Ectodermal cell (in vitro differentiated cells): Measurements from ENCODE around the gene FRA10AC1. TPM values are rescaled to one million over a fixed set of nuclear protein-coding genes. Genes with fewer than 3 reads are reported as not detected.

ENCODE experiments used
- H3K27ac ChIP-seq: 2 replicates; pipeline ENCODE4 v1.7.0; 2013; ENCODE audit warnings: mild to moderate bottlenecking, low read depth, low read length; ENCODE audit not compliant: insufficient read depth, poor library complexity, severe bottlenecking
- H3K27me3 ChIP-seq: 2 replicates; pipeline ENCODE4 v1.7.0; 2013; ENCODE audit warnings: mild to moderate bottlenecking, low read length; ENCODE audit not compliant: insufficient read depth, control insufficient read depth, poor library complexity, severe bottlenecking
- H3K36me3 ChIP-seq: one replicate; pipeline ENCODE4 v1.7.0; 2013; ENCODE audit warnings: low read length; ENCODE audit not compliant: control insufficient read depth, insufficient read depth
- H3K4me1 ChIP-seq: one replicate; pipeline ENCODE4 v1.7.0; 2013; ENCODE audit warnings: low read length; ENCODE audit not compliant: control insufficient read depth, insufficient read depth
- H3K4me3 ChIP-seq: 2 replicates; pipeline ENCODE4 v1.7.0; 2013; ENCODE audit warnings: low read depth, low read length, control low read depth; ENCODE audit not compliant: insufficient read depth
- H3K9me3 ChIP-seq: 2 replicates; pipeline ENCODE4 v1.7.0; 2013; ENCODE audit warnings: mild to moderate bottlenecking, low read length, moderate library complexity; ENCODE audit not compliant: control insufficient read depth
- WGBS, 2 experiments: methylation state at CpG; one replicate each; pipeline ENCODE4 v1.1.7; 2013; ENCODE audit warnings: missing lambda C conversion rate in 2 of 2; 5-methylcytosine and 5-hydroxymethylcytosine counted together
- polyA plus RNA-seq, 4 experiments: library from polyadenylated mRNA; stranded (reverse); fragments of 50-300 nt; gene quantifications; one replicate each; pipeline ENCODE4 v1.2.3, GENCODE V29; 2013

The FRA10AC1 gene, protein sequence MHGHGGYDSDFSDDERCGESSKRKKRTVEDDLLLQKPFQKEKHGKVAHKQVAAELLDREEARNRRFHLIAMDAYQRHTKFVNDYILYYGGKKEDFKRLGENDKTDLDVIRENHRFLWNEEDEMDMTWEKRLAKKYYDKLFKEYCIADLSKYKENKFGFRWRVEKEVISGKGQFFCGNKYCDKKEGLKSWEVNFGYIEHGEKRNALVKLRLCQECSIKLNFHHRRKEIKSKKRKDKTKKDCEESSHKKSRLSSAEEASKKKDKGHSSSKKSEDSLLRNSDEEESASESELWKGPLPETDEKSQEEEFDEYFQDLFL
- 19.4 TPM for polyA plus RNA-seq (2013, experiment 1 of 4)
- polyA plus RNA-seq (2013, experiment 2 of 4), result 18.9 TPM
- polyA plus RNA-seq (2013, experiment 3 of 4), result 14.3 TPM
- polyA plus RNA-seq (2013, experiment 4 of 4), result 16.6 TPM

DNA sequence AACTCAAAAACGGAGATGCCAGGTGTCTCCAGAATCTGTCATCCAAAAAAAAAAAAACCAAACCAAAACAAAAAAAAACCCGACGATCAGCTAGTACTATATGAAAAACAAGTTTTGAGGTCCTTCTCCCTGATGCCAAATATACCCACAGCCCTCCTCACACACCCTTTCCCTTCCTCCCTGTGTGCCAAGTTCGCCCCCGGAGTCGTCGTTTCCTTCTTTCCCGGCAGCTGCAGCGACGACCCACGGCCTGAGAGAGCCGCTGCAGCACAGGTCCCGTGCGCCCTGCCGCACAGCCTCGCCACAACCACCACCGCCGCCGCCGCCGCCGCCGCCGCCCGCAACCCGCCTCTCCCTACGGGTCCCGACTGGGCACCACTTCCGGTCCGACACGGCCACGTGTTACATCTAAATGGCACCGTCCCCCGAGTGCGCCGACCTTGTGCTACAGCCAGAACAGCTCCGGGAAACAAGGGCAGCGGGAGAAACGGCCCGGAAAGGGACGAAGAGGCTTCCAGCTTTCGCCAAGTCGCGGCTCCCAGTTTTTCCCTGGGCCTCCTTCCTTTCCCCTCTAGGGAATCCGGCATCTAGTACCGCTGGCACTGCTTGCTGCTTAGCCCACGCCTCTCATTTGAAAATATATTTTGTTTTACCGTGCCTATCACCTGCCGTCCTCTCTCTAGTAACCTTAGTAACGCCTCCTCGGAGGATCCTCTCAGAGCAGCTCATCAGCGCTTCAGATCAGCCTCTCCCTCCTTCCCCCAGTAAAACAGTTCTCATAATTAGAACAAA is at the start of gene FRA10AC1:
TSS of gene FRA10AC1 (minus strand) at position 383 of the 792 bp plus-strand sequence. CDS start 2,486 bp downstream, outside the sequence.
- H3K4me1 ChIP-seq, result no peaks in the 10 kb centered on the region
- peak within 1 kb of the TSS; percentile 65 for H3K27ac ChIP-seq
- H3K27me3 ChIP-seq, result no peaks in the 10 kb centered on the region
- H3K4me3 ChIP-seq, result peak within 1 kb of the TSS; percentile 60
- no peaks in the 10 kb centered on the region for H3K9me3 ChIP-seq
- peaks cover 1% of the 10 kb centered on the region for H3K36me3 ChIP-seq
- 1% methylated on average over 52 of the region's 52 CpGs for WGBS, 2 experiments

DNA sequence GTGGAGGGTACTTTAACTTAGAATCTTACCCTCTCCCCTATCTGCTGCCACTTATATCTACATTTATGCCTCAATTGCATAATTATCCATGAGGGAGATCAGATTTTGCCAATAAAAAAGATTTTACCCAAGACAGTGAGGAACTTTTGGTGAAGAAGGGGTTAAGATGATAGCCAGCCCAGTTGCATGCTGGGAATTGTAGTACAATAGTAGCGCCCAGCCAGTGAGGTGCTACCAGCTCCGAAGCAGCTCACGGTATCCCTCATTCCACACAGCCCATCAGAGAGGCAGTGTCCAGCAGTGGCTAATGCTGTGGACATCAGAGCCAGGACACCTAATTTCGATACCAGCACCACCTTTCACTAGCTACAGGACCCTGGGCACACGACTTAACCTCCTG is 49.4 kb upstream of the FRA10AC1 start:
- Histone ChIP-seq H3K9me3 (no peaks in the 10 kb centered on the region), H3K27me3 (no peaks in the 10 kb centered on the region), H3K36me3 (no peaks in the 10 kb centered on the region), H3K4me3 (no peak overlapping the region), H3K4me1 (peaks cover 68% of the 10 kb centered on the region), H3K27ac (no peak overlapping the region)
- WGBS, 2 experiments, result 12 to 21% methylated on average over 5 of the region's 5 CpGs

DNA sequence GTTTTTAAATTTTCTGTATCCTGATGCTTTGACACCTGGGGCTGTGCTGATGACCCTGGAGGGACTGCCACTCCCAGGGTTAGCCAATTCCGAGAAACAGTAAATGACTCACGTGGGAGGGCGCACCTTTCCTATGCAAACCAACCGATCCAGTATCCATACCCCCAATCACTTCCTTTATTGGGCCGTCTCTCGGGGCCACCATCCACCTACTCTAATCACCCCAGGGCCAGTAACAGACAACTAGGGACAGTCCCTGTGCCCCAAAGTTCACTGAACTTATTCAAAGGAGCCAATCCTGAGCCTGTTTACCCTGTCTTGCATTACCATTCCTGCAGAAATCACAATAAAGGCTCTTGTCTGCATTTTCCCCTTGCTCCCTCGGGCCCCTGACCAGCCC is 48.7 kb upstream of the FRA10AC1 start:
- no peaks in the 10 kb centered on the region for H3K36me3 ChIP-seq
- H3K27ac ChIP-seq, result no peak overlapping the region
- H3K4me1 ChIP-seq, result peaks cover 61% of the 10 kb centered on the region
- no peak overlapping the region for H3K4me3 ChIP-seq
- 43 to 52% methylated on average over 7 of the region's 7 CpGs for WGBS, 2 experiments
- no peaks in the 10 kb centered on the region for H3K27me3 ChIP-seq
- H3K9me3 ChIP-seq, result no peaks in the 10 kb centered on the region

DNA sequence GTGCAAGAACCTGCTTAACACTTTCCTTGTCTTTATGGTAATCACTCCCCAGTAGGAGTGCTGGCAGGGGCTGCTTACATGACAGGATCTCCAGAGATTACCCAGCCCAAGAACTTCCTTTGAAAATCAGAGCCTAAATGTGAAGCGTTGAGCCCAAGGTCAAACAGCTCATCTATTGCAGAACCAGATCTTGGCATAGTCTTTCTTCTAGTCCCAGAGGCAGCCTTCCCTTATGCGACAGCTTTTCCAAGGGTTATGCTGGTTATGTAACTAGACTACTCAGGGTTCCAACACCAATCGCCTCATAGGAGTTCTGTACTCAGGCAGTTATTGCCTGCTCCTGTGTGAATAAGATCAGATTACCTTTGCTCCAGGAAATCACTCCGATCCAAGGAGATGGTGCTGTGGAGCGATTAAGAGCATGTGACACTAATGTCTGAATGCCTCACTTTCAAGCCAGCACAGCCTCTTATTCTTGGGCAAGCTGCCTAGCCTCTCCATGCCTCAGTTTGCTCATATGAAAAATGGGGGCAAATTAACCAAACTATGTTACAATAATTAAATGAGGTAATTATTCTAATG is 46.9 kb upstream of the FRA10AC1 start:
- H3K27ac ChIP-seq, result peak overlapping the region; percentile 60
- no peak overlapping the region for H3K4me3 ChIP-seq
- H3K36me3 ChIP-seq, result no peaks in the 10 kb centered on the region
- no peaks in the 10 kb centered on the region for H3K27me3 ChIP-seq
- H3K9me3 ChIP-seq, result no peaks in the 10 kb centered on the region
- peaks cover 43% of the 10 kb centered on the region for H3K4me1 ChIP-seq
- WGBS, 2 experiments, result 16 to 17% methylated on average over 5 of the region's 5 CpGs

DNA sequence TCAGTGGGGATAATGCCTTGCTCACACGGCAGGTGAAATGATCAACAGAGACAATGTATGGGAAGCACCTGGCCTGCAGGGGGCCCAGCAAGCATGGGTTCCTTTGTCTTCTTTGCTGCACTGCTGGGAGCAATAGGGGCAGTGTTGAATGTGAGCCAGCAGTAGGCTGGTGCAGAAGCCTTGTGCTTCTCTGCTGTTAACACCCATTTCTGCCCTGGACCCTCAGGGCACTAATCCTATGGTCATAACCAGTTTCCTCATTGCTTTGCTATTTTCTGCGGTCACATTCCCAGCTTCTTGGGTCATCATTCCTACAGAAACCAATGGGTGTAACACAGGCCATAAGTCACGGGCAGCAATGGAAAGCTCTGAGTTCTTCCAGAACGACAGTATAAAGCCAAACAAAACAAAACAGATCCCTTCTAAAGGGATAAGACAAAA is 44.5 kb upstream of the FRA10AC1 start:
- Histone ChIP-seq H3K4me3 (no peak overlapping the region), H3K36me3 (no peaks in the 10 kb centered on the region), H3K9me3 (no peaks in the 10 kb centered on the region), H3K27ac (no peak overlapping the region), H3K4me1 (peaks cover 23% of the 10 kb centered on the region), H3K27me3 (no peaks in the 10 kb centered on the region)
- WGBS, 2 experiments, result 38 to 47% methylated on average over 4 of the region's 4 CpGs

DNA sequence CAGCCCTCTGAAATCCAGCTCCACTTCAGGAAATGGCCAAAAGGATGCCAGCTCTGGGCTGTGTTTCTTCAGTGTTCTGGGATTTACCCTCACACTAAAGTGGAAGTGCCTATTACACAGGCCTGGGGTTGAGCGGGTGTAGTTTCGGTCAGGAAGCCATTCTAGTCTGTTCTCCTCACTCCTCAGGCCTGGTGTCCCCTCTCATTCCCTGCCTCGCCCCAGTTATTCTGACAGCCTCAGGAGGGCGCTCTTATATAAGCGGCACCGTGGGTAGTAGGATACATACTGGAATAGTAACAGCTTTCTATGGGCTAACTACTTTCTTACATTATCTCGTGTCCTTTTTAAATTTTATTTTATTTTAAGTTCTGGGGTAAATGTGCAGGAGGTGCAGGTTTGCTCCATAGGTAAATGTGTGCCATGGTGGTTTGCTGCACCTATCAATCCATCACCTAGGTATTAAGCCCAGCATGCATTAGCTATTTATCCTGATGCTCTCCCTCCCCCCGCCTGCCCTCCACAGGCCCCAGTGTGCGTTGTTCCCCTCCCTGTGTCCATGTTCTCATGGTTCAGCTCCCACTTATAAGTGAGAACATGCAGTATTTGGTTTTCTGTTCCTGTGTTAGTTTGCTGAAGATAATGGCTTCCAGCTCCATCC is 43.1 kb upstream of the FRA10AC1 start:
- Histone ChIP-seq H3K4me3 (no peak overlapping the region), H3K27ac (no peak overlapping the region), H3K9me3 (no peaks in the 10 kb centered on the region), H3K36me3 (no peaks in the 10 kb centered on the region), H3K4me1 (peaks cover 10% of the 10 kb centered on the region), H3K27me3 (no peaks in the 10 kb centered on the region)
- 34 to 45% methylated on average over 5 to 8 of the region's 9 CpGs for WGBS, 2 experiments

DNA sequence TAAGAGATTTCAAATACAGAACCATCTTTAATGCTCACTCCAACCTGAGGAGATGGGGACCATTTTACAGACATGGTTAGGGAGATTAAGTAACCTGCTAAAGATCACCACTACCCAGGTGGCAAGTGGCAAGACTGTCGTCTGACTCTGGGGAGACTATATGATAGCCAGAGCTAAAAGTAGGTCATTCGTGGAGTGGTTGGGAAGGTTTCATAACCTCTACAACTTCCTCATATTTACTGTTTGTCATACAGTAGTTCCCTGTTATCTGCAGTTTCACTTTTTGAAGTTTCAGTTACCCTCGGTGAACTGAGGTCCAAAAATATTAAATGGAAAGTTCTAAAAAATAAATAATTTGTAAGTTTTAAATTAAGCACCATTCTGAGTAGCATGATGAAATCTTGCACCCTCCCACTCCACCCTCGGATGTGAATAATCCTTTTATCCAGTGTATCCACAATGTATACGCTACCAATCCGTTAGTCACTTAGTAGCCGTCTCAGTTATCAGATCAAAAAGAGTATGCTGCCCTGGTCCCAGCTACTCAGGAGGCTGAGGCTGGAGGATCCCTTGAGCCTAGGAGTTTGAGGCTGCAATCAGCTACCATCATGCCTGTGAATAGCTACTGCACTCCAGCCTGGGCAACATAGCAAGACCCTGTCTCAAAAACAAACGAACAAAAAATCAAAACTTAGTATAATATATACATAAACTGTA is 40.4 kb upstream of the FRA10AC1 start:
- Histone ChIP-seq H3K4me3 (no peak overlapping the region), H3K4me1 (no peaks in the 10 kb centered on the region), H3K27ac (no peak overlapping the region), H3K27me3 (no peaks in the 10 kb centered on the region), H3K36me3 (no peaks in the 10 kb centered on the region), H3K9me3 (no peaks in the 10 kb centered on the region)
- 90 to 92% methylated on average over 6 to 7 of the region's 8 CpGs for WGBS, 2 experiments

DNA sequence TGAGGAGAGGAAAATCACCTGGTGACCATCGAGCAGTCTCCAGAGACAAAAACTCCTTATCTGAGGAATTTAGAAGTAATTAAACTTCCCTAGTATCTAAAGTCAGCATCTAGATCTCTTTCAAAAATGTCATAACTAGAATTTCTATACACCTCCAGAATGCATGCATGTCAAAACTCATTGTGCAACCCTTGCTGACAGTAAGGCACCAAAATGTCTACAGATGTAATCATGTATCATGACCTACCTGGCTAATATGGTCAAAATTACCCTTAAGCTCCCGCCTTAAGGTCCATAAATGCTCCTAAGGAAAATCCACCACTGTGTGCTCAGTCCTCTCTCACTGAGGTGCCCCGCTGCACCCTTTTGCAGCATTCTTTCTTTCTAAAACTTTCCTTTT is 39.0 kb upstream of the FRA10AC1 start:
- Histone ChIP-seq H3K36me3 (no peaks in the 10 kb centered on the region), H3K9me3 (no peaks in the 10 kb centered on the region), H3K4me1 (no peaks in the 10 kb centered on the region), H3K27ac (no peak overlapping the region), H3K4me3 (no peak overlapping the region), H3K27me3 (no peaks in the 10 kb centered on the region)
- whole genome bisulfite sequencing, 2 experiments, result 83 to 97% methylated on average over 3 of the region's 3 CpGs

DNA sequence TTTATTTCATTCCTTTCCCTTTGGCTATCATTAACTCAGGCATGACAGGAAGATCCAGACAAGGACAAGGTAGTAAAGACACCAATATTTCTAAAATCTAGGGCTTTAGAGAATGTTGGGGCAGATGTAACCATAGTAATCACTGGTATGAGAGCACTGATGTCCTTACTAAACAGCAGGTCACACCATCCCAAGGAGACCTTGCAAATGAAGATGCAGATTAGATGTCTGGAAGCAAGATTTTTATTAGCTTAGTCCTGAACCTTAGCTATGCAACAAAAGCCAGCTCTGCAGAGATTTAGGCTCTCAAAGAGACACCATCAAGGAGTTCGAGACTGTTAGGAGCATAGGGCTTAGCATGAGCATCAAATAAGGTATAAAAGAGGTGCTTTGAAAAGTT is 23.6 kb upstream of the FRA10AC1 start:
- no peak overlapping the region for H3K27ac ChIP-seq
- no peak overlapping the region for H3K4me3 ChIP-seq
- no peaks in the 10 kb centered on the region for H3K9me3 ChIP-seq
- no peaks in the 10 kb centered on the region for H3K4me1 ChIP-seq
- H3K27me3 ChIP-seq, result no peaks in the 10 kb centered on the region
- 94 to 97% methylated on average over 1 of the region's 1 CpG for WGBS, 2 experiments
- H3K36me3 ChIP-seq, result no peaks in the 10 kb centered on the region
